Measurements from ENCODE around the gene TTR. TPM values are rescaled to one million over a fixed set of nuclear protein-coding genes. Genes with fewer than 3 reads are reported as not detected.
A peak's percentile ranks its signal among the peaks of the same experiment; 100 is the strongest.

TTR gene
- total and polyA plus RNA-seq, 2 of the 13 experiments (the other 11 are each of a cell fraction or from before 2014, with no cell fraction given) = 91.3 to 496 TPM

- TF ChIP-seq HOMEZ (CRISPR knock-in tag; IDR thresholded peaks at IDR 0.05; ENCODE audit: low read depth) (peak; percentile 20; the same call in 1 of the 2 replicates), ZGPAT (CRISPR knock-in tag; IDR thresholded peaks at IDR 0.05) (no peak; the same call in 1 of the 2 replicates), ATF7-NPFF (CRISPR knock-in tag; IDR thresholded peaks at IDR 0.05; ENCODE audit: low read depth) (no peak), ZNF281 (CRISPR knock-in tag; IDR thresholded peaks at IDR 0.05; ENCODE audit: borderline replicate concordance) (no peak), TRIM24 (CRISPR knock-in tag; IDR thresholded peaks at IDR 0.05) (no peak), ARNT2 (CRISPR knock-in tag; IDR thresholded peaks at IDR 0.05; ENCODE audit: low read depth) (no peak), FOXP4 (CRISPR knock-in tag; IDR thresholded peaks at IDR 0.05) (0 out of 2 replicates have a peak, but pooled peaks have one; percentile 31), RXRB (CRISPR knock-in tag; IDR thresholded peaks at IDR 0.05; ENCODE audit: borderline replicate concordance) (peak; percentile 96), DPF2 (CRISPR knock-in tag; IDR thresholded peaks at IDR 0.05; ENCODE audit: borderline replicate concordance, low read depth) (peak; percentile 39; the same call in 1 of the 2 replicates), ZBTB34 (CRISPR knock-in tag; IDR thresholded peaks at IDR 0.05) (no peak), ZNF747 (CRISPR knock-in tag; IDR thresholded peaks at IDR 0.05; ENCODE audit: borderline replicate concordance) (peak; percentile 56; the same call in 1 of the 2 replicates), GLI4 (CRISPR knock-in tag; IDR thresholded peaks at IDR 0.05; ENCODE audit: borderline replicate concordance) (no peak), ZNF263 (CRISPR knock-in tag; IDR thresholded peaks at IDR 0.05) (no peak), ZNF136 (CRISPR knock-in tag; IDR thresholded peaks at IDR 0.05; ENCODE audit: low read depth) (no peak), FOXJ3 (CRISPR knock-in tag; IDR thresholded peaks at IDR 0.05; ENCODE audit: borderline replicate concordance) (no peak), ZNF501 (CRISPR knock-in tag; IDR thresholded peaks at IDR 0.05) (peak; percentile 50; the same call in 1 of the 2 replicates), ZC3H13 (CRISPR knock-in tag; IDR thresholded peaks at IDR 0.05) (no peak)
These were observed 24.9 kb upstream of the TTR start (continued) for GRCh38 chr18:31566576-31567306.

Measured in HepG2 (cell line).